Stimulated activated CD4-positive, alpha-beta T cell treated with anti-CD3 and anti-CD28 coated beads, Interleukin-1b, Interleukin-23, amount 100 ng/mL, for 4 hours (primary cell): Measurements from ENCODE around the gene PVALB.
"Not testable (repeated sequence)": the region's sequence is repeated elsewhere in the genome, so short reads cannot be mapped to it uniquely, and the experiment has no call there.

Experiments used
- DNase-seq, 2 donors: peaks; one replicate each; pipeline ENCODE4 v3.0.0-alpha.2; 2020; ENCODE audit warnings: low read depth in 2 of 2

Gene PVALB

DNA sequence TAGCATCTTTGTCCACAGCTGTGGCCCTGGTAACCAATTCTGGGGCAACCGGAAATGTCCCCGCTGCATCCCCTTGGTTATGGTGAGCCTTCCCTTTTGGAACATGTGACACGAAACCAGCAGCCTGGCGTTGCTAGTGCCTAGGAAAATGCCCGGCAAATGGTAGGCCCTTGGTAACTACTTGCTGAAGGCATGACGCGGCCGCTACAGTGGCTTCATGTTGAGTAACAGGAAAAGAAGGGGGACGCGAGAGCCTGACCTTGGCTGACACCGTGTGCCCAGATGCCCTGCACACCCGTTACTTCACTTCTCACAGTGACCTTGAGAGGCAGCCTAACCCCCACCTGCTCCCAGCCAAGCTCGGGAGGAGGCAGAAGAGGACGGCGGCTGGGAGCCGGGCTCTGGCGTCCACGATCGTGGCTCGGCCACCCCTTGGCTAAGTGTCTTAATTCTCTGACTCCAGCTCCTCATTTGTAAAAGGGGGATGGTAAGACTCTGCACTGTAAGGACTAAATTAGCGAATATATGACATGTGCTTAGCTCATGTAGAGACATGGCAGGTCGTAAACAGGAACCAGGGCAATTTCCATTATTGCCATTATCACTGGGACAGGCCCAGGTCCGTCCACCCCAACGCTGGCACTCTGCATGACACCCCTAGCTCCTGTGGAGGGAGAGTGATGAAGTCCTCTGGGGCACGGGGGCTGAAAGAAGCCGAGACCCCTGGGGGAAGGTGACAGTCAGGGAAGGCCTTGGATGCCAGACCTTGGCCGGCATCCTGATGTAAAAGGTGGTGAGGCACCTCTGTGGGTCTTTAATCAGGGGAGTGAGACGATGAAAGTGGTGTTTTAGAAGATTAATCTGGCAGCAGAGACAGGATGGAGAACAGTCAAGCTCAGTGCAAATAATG is 59.8 kb downstream of the PVALB start:
- DNase-seq = no peak

GRCh38 chr22:36756031-36756430 is 60.8 kb downstream of the PVALB start:
- no peak for DNase-seq

DNA sequence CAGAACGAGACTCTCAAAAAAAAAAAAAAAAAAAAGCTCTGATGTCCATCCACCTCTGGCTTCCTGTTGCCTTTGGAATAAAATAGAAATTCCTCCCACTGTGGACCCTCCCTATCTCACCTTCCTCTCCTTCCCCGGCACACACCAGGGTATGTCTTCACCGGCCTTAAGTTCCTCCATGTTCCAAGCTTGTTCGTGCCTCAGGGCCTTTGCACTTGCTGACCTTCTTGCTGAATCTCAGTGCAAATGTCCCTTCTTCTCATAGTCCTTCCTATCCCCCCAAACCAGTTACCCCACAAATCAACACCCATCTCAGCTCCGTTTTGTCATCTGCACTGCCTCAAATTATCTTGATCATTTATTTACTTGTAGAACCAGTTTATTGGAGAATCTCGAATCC is 61.5 kb downstream of the PVALB start:
- DNase-seq = no peak

DNA sequence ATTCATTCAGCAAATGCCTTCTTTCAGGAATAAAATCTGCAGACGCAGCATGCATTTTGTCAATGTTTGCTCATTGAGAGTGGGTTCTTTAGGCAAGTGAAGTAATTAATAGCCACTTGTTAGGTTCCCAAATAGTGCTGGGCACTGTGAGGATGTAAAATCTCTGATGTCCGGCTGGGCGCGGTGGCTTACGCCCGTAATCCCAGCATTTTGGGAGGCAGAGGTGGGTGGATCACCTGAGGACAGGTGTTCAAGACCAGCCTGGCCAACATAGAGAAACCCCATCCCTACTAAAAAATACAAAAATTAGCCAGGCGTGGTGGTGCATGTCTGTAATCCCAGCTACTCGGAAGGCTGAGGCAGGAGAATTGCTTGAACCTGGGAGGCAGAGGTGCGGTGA is 62.0 kb downstream of the PVALB start:
- not testable (repeated sequence) for DNase-seq

DNA sequence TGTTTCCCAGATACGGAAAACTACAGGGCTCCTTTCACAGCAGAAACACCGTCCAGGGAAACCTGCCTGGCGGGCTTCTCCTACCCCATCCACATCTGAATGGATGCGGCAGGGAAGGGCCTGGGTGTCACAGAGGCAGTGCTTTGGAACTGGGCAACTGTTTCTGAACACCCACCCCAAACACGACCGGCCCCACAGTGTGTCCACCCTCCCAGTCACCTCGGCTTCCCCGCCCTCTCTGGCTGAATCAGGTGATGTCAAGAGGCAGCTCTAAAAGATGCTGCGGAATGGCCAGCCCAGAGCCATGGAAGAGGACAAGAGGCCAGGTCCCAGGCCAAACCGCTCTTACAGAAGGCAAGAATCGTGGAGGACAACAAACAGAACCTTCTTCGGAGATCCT is 62.9 kb downstream of the PVALB start:
- no peak for DNase-seq

DNA sequence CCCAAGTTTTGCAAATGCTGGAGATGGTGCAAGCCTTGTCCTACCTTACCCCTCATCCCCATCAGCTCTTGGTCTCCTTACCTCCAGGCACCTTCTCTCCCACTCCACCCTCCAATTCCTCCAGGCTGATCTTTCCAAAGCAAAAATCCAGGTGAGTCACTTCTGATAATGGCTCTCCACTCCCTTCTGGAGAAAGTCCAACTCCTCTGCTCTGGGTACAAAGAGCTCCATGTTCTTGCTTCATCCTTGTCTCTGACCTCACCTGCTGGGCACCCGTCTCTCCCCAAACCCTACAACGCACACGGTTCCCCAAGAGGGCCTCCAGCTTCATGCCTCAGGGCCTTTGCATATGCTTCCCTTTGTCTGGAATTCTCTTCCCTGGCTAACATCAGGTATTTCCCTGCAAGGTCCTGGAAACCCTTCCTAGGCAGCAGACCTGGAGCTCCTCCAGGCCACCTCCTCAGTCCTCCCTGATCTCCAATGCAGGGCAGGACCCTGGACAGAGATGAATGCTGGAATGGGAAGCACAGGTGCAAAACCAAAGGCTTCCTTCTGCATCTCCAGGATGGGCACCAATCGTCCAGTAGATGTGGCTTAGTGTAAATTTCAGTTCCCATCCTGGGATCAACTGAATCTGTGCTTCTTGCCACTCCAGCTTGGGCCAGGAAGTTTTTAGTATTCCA is 63.6 kb downstream of the PVALB start:
- no peak for DNase-seq
